Prostate gland (tissue), 2 donors: ENCODE results near the gene EPHA5. TPM values are rescaled to one million over a fixed set of nuclear protein-coding genes. Genes with fewer than 3 reads are reported as not detected.

Experiments
- DNase-seq: peaks from one replicate; pipeline ENCODE4 v3.0.0-alpha.2; 2019; ENCODE audit warnings: low spot score
- H3K27ac ChIP-seq, 2 donors: fragments of 200-600 bp; sonication (generic); 2 replicates each; pipeline ENCODE4 v1.5.1; 2017 to 2019
- H3K27me3 ChIP-seq: fragments of 200-600 bp; sonication (generic); replicated peaks from 2 replicates; pipeline ENCODE4 v1.5.1; 2019; ENCODE audit not compliant: insufficient read depth
- H3K36me3 ChIP-seq, 2 donors: fragments of 200-600 bp; sonication (generic); 1 replicate in 1 of 2; 2 replicates in 1 of 2; pipeline versions ENCODE4 v1.5.1 to v1.8.1; 2017 to 2019
- H3K4me1 ChIP-seq: fragments of 200-600 bp; sonication (generic); replicated peaks from 2 replicates; pipeline ENCODE4 v1.5.1; 2019
- H3K4me3 ChIP-seq, 2 donors: fragments of 200-600 bp; sonication (generic); 2 replicates each; pipeline ENCODE4 v1.5.1; 2017 to 2019
- H3K9me3 ChIP-seq: fragments of 200-600 bp; sonication (generic); 2 replicates; pipeline ENCODE4 v1.5.1; 2017
- POLR2A ChIP-seq: fragments of 450-650 bp; IDR thresholded peaks from one replicate; pipeline ENCODE4 v1.6.1; 2016; ENCODE audit warnings: antibody characterized with exemption, mild to moderate bottlenecking
- POLR2AphosphoS5 ChIP-seq: sonication (generic); formaldehyde crosslinking; IDR thresholded peaks from one replicate; pipeline ENCODE4 v1.6.1; 2017; ENCODE audit warnings: antibody characterized with exemption
- WGBS: methylation state at CpG from one replicate; pipeline ENCODE4 v1.1.5; 2018; 5-methylcytosine and 5-hydroxymethylcytosine counted together
- intact Hi-C: fragments of 100-400 bp; cut with DNase I; formaldehyde crosslinking; loops from one replicate; pipeline ENCODE4 v1.14.2; 2022
- total RNA-seq, 2 donors: library from RNA; depleted of rRNA; stranded (reverse); fragments of >200 nt; gene quantifications; one replicate each; pipeline ENCODE4 v1.1.0, GENCODE V29; 2016
- TF ChIP-seq, protein P1 (sequence below), 4 experiments: fragments of 200-600 bp in 2 of 4; fragments of 450-650 bp in 2 of 4; sonication (generic) in 2 of 4; IDR thresholded peaks; 1 replicate in 3 of 4; 2 replicates in 1 of 4; pipeline ENCODE4 v1.5.1; 2016 to 2019; ENCODE audit warnings: antibody characterized with exemption in 4 of 4, mild to moderate bottlenecking in 2 of 4, moderate library complexity in 2 of 4

EPHA5 gene
- total RNA-seq, 2 donors from 2014 or later = 2.2 to 11.0 TPM

DNA sequence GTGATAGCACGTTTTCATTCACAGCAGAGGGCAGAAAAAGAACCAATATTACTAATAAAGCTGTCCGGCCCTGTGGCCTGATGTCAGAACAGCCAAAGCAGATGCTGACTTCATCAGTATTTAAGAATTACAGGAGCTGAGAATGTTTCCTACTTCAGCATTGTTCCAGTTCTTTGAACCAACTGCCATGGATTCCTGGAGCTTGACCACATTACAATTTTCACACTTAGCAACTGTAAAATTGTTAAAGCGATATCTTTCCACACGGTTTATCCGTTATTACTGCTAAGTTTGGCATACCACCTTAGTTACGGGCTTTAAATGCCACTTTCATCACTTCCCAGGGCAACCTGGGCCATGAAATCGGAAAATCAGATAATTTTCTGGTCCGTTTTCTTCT lies 118.2 kb downstream of the EPHA5 start:
- intact Hi-C loops = no loop called here
- 82% methylated on average over 8 of the region's 8 CpGs for WGBS
- TF ChIP-seq, protein P1, sequence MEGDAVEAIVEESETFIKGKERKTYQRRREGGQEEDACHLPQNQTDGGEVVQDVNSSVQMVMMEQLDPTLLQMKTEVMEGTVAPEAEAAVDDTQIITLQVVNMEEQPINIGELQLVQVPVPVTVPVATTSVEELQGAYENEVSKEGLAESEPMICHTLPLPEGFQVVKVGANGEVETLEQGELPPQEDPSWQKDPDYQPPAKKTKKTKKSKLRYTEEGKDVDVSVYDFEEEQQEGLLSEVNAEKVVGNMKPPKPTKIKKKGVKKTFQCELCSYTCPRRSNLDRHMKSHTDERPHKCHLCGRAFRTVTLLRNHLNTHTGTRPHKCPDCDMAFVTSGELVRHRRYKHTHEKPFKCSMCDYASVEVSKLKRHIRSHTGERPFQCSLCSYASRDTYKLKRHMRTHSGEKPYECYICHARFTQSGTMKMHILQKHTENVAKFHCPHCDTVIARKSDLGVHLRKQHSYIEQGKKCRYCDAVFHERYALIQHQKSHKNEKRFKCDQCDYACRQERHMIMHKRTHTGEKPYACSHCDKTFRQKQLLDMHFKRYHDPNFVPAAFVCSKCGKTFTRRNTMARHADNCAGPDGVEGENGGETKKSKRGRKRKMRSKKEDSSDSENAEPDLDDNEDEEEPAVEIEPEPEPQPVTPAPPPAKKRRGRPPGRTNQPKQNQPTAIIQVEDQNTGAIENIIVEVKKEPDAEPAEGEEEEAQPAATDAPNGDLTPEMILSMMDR (IDR thresholded peaks at IDR 0.05) = no peak
- TF ChIP-seq POLR2A (no peak), POLR2AphosphoS5 (no peak)
- no peak for DNase-seq
- H3K27ac ChIP-seq = no peak overlapping the region
- no peaks in the 10 kb centered on the region for H3K27me3 ChIP-seq
- no peak overlapping the region for H3K4me3 ChIP-seq
- H3K36me3 ChIP-seq = no peaks in the 10 kb centered on the region
- H3K9me3 ChIP-seq = no peaks in the 10 kb centered on the region
- no peaks in the 10 kb centered on the region for H3K4me1 ChIP-seq

DNA sequence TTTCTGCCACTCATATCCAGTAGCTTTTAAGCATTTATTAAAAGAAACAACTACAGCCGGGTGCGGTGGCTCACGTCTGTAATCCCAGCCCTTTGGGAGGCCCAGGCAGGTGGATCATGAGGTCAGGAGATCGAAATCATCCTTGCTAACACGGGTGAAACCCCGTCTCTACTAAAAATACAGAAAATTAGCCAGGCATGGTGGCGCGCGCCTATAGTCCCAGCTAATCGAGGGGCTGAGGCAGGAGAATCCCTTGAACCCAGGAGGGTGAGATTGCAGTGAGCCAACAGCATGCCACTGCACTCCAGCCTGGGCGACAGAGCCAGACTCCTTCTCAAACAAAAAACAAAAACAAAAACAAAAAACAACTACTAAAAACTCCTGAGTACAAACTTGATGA lies 119.8 kb downstream of the EPHA5 start:
- H3K4me1 ChIP-seq = no peaks in the 10 kb centered on the region
- H3K27ac ChIP-seq = no peak overlapping the region
- no peaks in the 10 kb centered on the region for H3K9me3 ChIP-seq
- H3K4me3 ChIP-seq = no peak overlapping the region
- H3K36me3 ChIP-seq = no peaks in the 10 kb centered on the region
- H3K27me3 ChIP-seq = no peaks in the 10 kb centered on the region
- DNase-seq = no peak
- intact Hi-C loops = no loop called here
- no peak for TF ChIP-seq POLR2AphosphoS5
- TF ChIP-seq, protein P1 (IDR thresholded peaks at IDR 0.05) = no peak
- TF ChIP-seq POLR2A = no peak
- WGBS = 82% methylated on average over 11 of the region's 11 CpGs

DNA sequence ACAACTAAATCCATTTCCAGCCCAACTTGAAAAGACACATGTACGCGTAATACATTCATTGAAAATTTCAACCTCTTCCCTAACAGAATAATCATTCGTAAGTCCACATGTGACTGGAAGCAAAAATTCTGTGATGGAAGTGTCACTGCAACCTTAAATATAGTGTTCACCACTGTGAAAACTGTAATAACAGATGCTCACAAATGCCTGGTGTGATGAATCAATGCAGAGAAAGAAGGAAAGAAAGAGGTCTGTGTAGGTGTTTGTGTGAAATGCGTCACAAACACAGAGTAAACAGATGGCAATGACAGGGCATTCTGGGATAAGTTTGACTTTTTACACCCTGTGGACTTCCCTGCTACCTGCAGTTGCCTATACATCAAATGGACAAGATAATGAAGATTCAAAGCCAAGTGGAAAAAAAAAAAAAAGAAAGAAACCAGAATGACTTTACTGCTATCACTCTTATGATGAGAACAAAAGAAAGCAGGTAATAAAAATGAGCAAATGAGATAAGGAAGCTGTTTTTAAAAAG lies 123.3 kb downstream of the EPHA5 start:
- H3K9me3 ChIP-seq = no peaks in the 10 kb centered on the region
- no peak for DNase-seq
- WGBS = 89% methylated on average over 4 of the region's 4 CpGs
- H3K27me3 ChIP-seq = no peaks in the 10 kb centered on the region
- H3K4me3 ChIP-seq = no peak overlapping the region
- H3K4me1 ChIP-seq = no peaks in the 10 kb centered on the region
- H3K36me3 ChIP-seq = no peaks in the 10 kb centered on the region
- intact Hi-C loops = no loop called here
- TF ChIP-seq POLR2A (no peak), POLR2AphosphoS5 (no peak)
- TF ChIP-seq, protein P1 (IDR thresholded peaks at IDR 0.05) = no peak
- H3K27ac ChIP-seq = no peak overlapping the region

DNA sequence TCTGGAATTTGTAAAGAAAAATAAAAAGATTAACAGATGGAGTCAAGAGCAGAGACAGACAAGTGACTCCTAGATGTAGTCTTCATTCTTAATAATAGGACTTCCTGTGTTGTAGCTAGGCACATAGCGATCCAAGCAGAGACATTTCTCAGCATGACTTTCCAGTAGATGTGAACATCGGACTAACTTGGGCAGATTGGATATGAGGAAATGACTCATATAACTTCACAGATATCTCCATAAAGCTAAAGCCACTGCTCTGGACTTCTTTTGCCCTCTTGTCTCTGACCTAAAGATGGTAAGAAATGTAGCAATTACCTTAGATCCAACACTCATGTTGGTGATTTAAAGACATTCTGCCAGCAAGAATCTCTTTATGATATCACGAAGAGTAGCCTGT lies 131.7 kb downstream of the EPHA5 start:
- Histone ChIP-seq H3K27ac (no peak overlapping the region), H3K9me3 (no peaks in the 10 kb centered on the region), H3K27me3 (no peaks in the 10 kb centered on the region), H3K4me1 (no peaks in the 10 kb centered on the region), H3K4me3 (no peak overlapping the region), H3K36me3 (no peaks in the 10 kb centered on the region)
- no peak for DNase-seq
- 87% methylated on average over 3 of the region's 3 CpGs for WGBS
- TF ChIP-seq POLR2AphosphoS5 (no peak), POLR2A (no peak)
- TF ChIP-seq, protein P1 (IDR thresholded peaks at IDR 0.05) = no peak
- intact Hi-C loops = no loop called here

DNA sequence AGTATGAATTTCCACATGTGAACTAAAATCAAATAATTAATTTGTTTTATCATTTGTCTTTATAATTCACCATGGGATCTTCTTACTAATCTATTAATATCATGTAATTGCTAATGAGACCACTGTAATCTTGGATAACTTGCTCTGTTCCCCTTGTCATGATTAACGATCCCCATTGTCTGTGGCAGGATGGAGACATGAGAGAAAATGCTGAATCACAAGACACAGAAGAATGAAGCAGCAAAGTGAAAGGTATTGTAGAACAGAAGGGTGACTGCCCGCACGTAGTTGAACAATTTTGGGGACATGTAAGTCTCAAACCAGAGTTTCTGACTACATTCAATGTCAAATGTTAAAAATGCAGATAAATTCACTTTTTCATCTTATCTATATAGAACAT lies 135.2 kb downstream of the EPHA5 start:
- TF ChIP-seq POLR2AphosphoS5 (no peak), POLR2A (no peak)
- TF ChIP-seq, protein P1 (IDR thresholded peaks at IDR 0.05) = no peak
- DNase-seq = no peak

More for the DNA sequence above, 135.2 kb downstream of the EPHA5 start:
- Histone ChIP-seq H3K27ac (no peak overlapping the region), H3K36me3 (no peaks in the 10 kb centered on the region), H3K4me3 (no peak overlapping the region), H3K4me1 (no peaks in the 10 kb centered on the region), H3K9me3 (no peaks in the 10 kb centered on the region), H3K27me3 (no peaks in the 10 kb centered on the region)
- 42% methylated on average over 3 of the region's 3 CpGs for WGBS
- intact Hi-C loops = no loop called here
